Mucosa of descending colon (tissue), 3 donors: ENCODE data around the gene KAZN. TPM values are rescaled to one million over a fixed set of nuclear protein-coding genes. Genes with fewer than 3 reads are reported as not detected.

ENCODE experiments used
- ATAC-seq: fragments of 200-7000 bp; cut with Tn5 transposase; one replicate; pipeline ENCODE4 v1.9.1; 2020; ENCODE audit warnings: mild to moderate bottlenecking, moderate library complexity
- DNase-seq, 3 donors: peaks; one replicate each; pipeline ENCODE4 v3.0.0-alpha.2; 2020
- H3K36me3 ChIP-seq: fragments of 200-600 bp; one replicate; pipeline ENCODE4 v1.8.0; 2021; ENCODE audit warnings: low read depth, mild to moderate bottlenecking
- H3K4me1 ChIP-seq: fragments of 200-600 bp; one replicate; pipeline ENCODE4 v1.8.0; 2021; ENCODE audit warnings: low read depth, mild to moderate bottlenecking
- H3K4me3 ChIP-seq: fragments of 200-600 bp; one replicate; pipeline ENCODE4 v1.8.0; 2021; ENCODE audit warnings: mild to moderate bottlenecking
- H3K9me3 ChIP-seq: fragments of 200-600 bp; one replicate; pipeline ENCODE4 v1.8.0; 2021; ENCODE audit warnings: mild to moderate bottlenecking
- intact Hi-C, 2 donors: fragments of 100-400 bp; cut with DNase I in 1 of 2; cut with micrococcal nuclease in 1 of 2; formaldehyde crosslinking; loops; one replicate each; pipeline versions ENCODE4 v1.11.0 to v1.11.1; 2022; cut with DNase I, micrococcal nuclease
- total RNA-seq, 3 donors: library from RNA; stranded (reverse); fragmentation: NEBNext Ultra II Directional in 2 of 3; extraction: Animal tissue kit (Norgen Biotek cat#: 25700) in 2 of 3; gene quantifications; one replicate each; pipeline versions ENCODE4 v1.2.1 to v1.2.4, GENCODE V29; 2021 to 2023
- TF ChIP-seq, protein P1 (sequence below): fragments of 200-600 bp; IDR thresholded peaks from one replicate; pipeline ENCODE4 v1.8.0; 2022; ENCODE audit warnings: antibody characterized with exemption, mild to moderate bottlenecking
- donor health status: DM: no; HTN: no; CAD: no; lungs with moderate emphysema.
- donor health status: DM: no; HTN: no; CAD: no.
- donor health status: DM: no; HTN: yes; CAD: no.

The KAZN gene
- total RNA-seq, 3 donors from 2014 or later = 9.7 to 21.9 (median 15.8) TPM

DNA sequence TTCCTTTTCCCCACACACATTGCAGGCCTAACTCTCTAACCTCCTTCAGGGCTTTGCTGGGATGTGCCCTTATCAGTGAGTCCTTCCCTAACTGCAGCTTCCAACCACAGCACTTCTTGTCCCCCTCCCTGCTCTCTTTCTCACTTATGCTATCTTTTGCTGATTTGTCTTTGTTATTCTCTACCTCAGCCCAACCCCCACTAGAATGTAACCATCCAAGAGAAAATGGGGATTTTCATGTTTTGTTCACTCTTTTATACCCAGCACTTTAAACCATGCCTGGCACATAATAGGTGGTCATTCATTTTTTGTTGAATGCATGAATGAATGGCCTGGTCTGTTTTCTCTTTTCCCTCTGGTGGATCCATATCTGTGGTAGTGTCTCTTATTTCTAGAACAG is 243.5 kb downstream of the KAZN start:
- ATAC-seq (no peak), DNase-seq (no peak)
- Histone ChIP-seq H3K4me3 (no peak overlapping the region), H3K9me3 (peaks cover 12% of the 10 kb centered on the region), H3K36me3 (no peaks in the 10 kb centered on the region), H3K4me1 (no peaks in the 10 kb centered on the region)
- intact Hi-C loops = no loop called here
- TF ChIP-seq, protein P1, sequence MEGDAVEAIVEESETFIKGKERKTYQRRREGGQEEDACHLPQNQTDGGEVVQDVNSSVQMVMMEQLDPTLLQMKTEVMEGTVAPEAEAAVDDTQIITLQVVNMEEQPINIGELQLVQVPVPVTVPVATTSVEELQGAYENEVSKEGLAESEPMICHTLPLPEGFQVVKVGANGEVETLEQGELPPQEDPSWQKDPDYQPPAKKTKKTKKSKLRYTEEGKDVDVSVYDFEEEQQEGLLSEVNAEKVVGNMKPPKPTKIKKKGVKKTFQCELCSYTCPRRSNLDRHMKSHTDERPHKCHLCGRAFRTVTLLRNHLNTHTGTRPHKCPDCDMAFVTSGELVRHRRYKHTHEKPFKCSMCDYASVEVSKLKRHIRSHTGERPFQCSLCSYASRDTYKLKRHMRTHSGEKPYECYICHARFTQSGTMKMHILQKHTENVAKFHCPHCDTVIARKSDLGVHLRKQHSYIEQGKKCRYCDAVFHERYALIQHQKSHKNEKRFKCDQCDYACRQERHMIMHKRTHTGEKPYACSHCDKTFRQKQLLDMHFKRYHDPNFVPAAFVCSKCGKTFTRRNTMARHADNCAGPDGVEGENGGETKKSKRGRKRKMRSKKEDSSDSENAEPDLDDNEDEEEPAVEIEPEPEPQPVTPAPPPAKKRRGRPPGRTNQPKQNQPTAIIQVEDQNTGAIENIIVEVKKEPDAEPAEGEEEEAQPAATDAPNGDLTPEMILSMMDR = no peak

DNA sequence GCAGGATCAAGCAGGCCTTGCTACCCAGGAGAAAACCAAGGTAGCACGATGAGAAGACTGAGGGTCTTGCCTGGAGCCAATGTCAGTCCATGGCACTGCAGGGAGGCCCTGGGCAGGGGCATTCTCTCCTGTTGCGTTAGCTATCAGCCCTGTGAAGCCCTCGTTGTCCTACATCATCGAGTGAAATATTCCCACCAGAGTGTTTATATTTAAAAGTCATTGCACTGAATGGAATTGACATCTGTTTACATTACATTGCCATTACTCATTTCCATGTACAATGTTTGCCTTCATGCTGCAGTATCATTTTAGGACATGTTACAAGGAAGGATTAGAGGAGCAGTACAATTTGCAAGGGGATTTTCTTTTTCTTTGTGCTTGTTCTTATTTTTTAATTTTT is 243.9 kb downstream of the KAZN start:
- DNase-seq (no peak), ATAC-seq (no peak)
- H3K9me3 ChIP-seq = peaks cover 12% of the 10 kb centered on the region
- intact Hi-C loops = no loop called here
- TF ChIP-seq, protein P1 = no peak
- H3K36me3 ChIP-seq = no peaks in the 10 kb centered on the region
- no peak overlapping the region for H3K4me3 ChIP-seq
- H3K4me1 ChIP-seq = no peaks in the 10 kb centered on the region

DNA sequence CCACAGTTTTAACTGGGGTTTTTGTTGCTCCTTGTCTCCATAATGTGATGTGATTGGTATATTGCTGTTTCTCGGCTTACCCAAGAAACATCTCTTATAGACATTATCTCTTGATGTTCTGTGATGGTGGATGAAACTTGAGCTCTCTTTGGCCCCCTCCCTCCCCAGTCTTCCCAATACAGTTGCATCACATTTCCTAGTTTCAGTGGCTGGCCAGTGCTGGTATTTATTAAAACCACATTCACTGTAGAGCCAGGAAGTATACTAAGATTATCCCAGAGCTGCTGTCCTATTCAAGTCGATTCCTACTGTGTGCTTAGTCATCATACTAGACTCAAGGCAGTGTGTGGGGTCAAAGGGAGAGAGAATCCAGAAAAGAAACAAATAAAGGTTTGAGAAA is 244.4 kb downstream of the KAZN start:
- Histone ChIP-seq H3K4me3 (no peak overlapping the region), H3K4me1 (no peaks in the 10 kb centered on the region), H3K9me3 (peaks cover 12% of the 10 kb centered on the region), H3K36me3 (no peaks in the 10 kb centered on the region)
- ATAC-seq (no peak), DNase-seq (no peak)
- intact Hi-C loops = no loop called here
- TF ChIP-seq, protein P1 = no peak

DNA sequence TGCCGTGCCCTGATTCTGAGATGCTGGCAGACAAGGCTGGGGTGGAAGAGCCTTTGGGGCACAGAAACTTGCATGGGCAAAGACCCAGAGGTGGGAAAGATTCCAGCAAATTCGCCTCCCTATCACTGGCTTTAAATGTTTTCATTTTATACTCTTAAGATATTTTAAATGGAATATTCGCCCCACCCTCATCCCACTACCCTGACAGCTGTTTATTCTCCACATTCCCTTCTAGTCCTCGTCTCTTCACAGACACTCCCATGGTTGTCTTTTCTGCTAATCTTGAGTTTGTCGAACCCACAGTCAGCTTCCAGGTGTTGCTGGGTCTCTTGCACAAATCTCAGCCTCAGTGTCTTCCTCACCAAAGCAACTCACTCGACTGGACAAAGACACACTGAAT is 245.0 kb downstream of the KAZN start:
- intact Hi-C loops = no loop called here
- Histone ChIP-seq H3K4me3 (no peak overlapping the region), H3K4me1 (no peaks in the 10 kb centered on the region), H3K36me3 (no peaks in the 10 kb centered on the region), H3K9me3 (peaks cover 12% of the 10 kb centered on the region)
- ATAC-seq (no peak), DNase-seq (no peak)
- TF ChIP-seq, protein P1 = no peak

DNA sequence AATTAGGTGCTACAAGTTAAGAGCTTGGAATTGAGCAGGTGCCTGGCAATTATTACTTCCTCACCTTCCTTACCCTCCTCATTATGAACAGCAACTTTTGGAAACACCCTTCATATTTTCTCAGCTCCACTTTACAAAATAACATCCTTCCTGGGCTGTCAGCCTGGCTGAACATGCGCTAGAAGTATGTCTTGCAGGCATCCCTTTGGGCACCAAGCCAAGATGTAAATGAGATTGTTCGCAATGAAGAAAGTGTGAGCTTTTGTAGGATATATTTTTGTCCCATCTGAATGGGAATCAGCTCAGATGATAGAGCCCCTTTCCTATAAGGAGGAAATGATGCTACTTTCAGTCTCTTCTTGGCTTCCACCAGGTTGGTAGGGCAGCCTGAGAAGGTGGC is 245.9 kb downstream of the KAZN start:
- intact Hi-C loops = no loop called here
- peaks cover 12% of the 10 kb centered on the region for H3K9me3 ChIP-seq
- ATAC-seq = no peak
- no peaks in the 10 kb centered on the region for H3K36me3 ChIP-seq
- no peak overlapping the region for H3K4me3 ChIP-seq
- TF ChIP-seq, protein P1 = no peak
- DNase-seq = no peak
- H3K4me1 ChIP-seq = no peaks in the 10 kb centered on the region
